ENCODE data around the gene SKA2. TPM values are rescaled to one million over a fixed set of nuclear protein-coding genes. Genes with fewer than 3 reads are reported as not detected.
"Not testable (repeated sequence)": the region's sequence is repeated elsewhere in the genome, so short reads cannot be mapped to it uniquely, and the experiment has no call there.

Gene SKA2
- total RNA-seq, 2 experiments from 2014 or later, result 79.5 to 112 TPM

GRCh38 chr17:59097876-59098275, 57.1 kb downstream of the SKA2 start:
- no peak for DNase-seq
- CTCF ChIA-PET, result no interaction called here
- H3K9me3 Mint-ChIP-seq (ENCODE audit: low read depth), result peaks cover 3% of the 10 kb centered on the region

GRCh38 chr17:59094861-59095530, 60.0 kb downstream of the SKA2 start:
- no peak for ATAC-seq
- intact Hi-C loops (cut with DNase I, micrococcal nuclease), result no loop called here
- H3K4me1 Mint-ChIP-seq, result peaks cover 14% of the 10 kb centered on the region
- no peaks in the 10 kb centered on the region for H3K27me3 Mint-ChIP-seq
- peaks cover 3% of the 10 kb centered on the region for H3K9me3 Mint-ChIP-seq (ENCODE audit: low read depth)
- no peak for DNase-seq
- ChIA-PET CTCF (interaction anchor here (0.7 to 0.8 kb wide), 2 partner anchors 18 to 398 kb away, joined by 3 read pairs; no protein-coding TSS in a partner anchor), POLR2A (interaction anchor here (0.7 kb wide), 1 partner anchor 60 kb away, joined by 3 read pairs; the partner anchor contains the start of gene SKA2)
- H3K4me3 Mint-ChIP-seq, result no peak overlapping the region
- peaks cover 20% of the 10 kb centered on the region for H3K36me3 Mint-ChIP-seq (ENCODE audit: low read depth)
- no peak overlapping the region for H3K27ac Mint-ChIP-seq

More at GRCh38 chr17:59097876-59098275, 57.1 kb downstream of the SKA2 start:
- Mint-ChIP-seq H3K4me1 (peaks cover 25% of the 10 kb centered on the region), H3K36me3 (ENCODE audit: low read depth) (peaks cover 34% of the 10 kb centered on the region), H3K27me3 (no peaks in the 10 kb centered on the region), H3K4me3 (no peak overlapping the region), H3K27ac (no peak overlapping the region)
- ATAC-seq, result no peak
- intact Hi-C loops (cut with DNase I, micrococcal nuclease), result no loop called here
- POLR2A ChIA-PET, result no interaction called here

GRCh38 chr17:59093702-59094231, 61.2 kb downstream of the SKA2 start:
- peaks cover 21% of the 10 kb centered on the region for H3K36me3 Mint-ChIP-seq (ENCODE audit: low read depth)
- ATAC-seq (no peak), DNase-seq (no peak)
- no peak overlapping the region for H3K4me3 Mint-ChIP-seq
- H3K4me1 Mint-ChIP-seq, result peaks cover 14% of the 10 kb centered on the region
- H3K27me3 Mint-ChIP-seq, result no peaks in the 10 kb centered on the region
- ChIA-PET CTCF (no interaction called here), POLR2A (no interaction called here)
- peaks cover 3% of the 10 kb centered on the region for H3K9me3 Mint-ChIP-seq (ENCODE audit: low read depth)
- intact Hi-C loops (cut with DNase I, micrococcal nuclease), result no loop called here
- H3K27ac Mint-ChIP-seq, result no peak overlapping the region

GRCh38 chr17:59093145-59093701, 61.8 kb downstream of the SKA2 start:
- no peak overlapping the region for H3K4me3 Mint-ChIP-seq
- ChIA-PET POLR2A (interaction anchor here (1.4 kb wide), 1 partner anchor 14 kb away, joined by 4 read pairs; the partner anchor contains the start of gene TRIM37), CTCF (interaction anchor here (1.1 kb wide), 1 partner anchor 148 kb away, joined by 3 read pairs; no protein-coding TSS in a partner anchor)
- ATAC-seq (no peak), DNase-seq (no peak)
- no peak overlapping the region for H3K27ac Mint-ChIP-seq
- no peaks in the 10 kb centered on the region for H3K27me3 Mint-ChIP-seq
- intact Hi-C loops (cut with DNase I, micrococcal nuclease), result no loop called here
- peaks cover 19% of the 10 kb centered on the region for H3K36me3 Mint-ChIP-seq (ENCODE audit: low read depth)
- H3K4me1 Mint-ChIP-seq, result peaks cover 14% of the 10 kb centered on the region
- H3K9me3 Mint-ChIP-seq (ENCODE audit: low read depth), result peaks cover 3% of the 10 kb centered on the region

GRCh38 chr17:59090593-59090992, 64.4 kb downstream of the SKA2 start:
- peaks cover 14% of the 10 kb centered on the region for H3K36me3 Mint-ChIP-seq (ENCODE audit: low read depth)
- intact Hi-C loops (cut with DNase I, micrococcal nuclease); H3K27me3 Mint-ChIP-seq; POLR2A ChIA-PET; H3K4me1 Mint-ChIP-seq; H3K4me3 Mint-ChIP-seq; H3K27ac Mint-ChIP-seq; DNase-seq; H3K9me3 Mint-ChIP-seq (ENCODE audit: low read depth); ATAC-seq: not testable (repeated sequence)
- CTCF ChIA-PET, result interaction anchor here (0.6 kb wide), 1 partner anchor 76 kb away, joined by 3 read pairs; no protein-coding TSS in a partner anchor

GRCh38 chr17:59084154-59084553, 70.8 kb downstream of the SKA2 start:
- ChIA-PET CTCF (no interaction called here), POLR2A (no interaction called here)
- intact Hi-C loops (cut with DNase I, micrococcal nuclease), result no loop called here
- Mint-ChIP-seq H3K4me1 (peaks cover 2% of the 10 kb centered on the region), H3K27ac (no peak overlapping the region), H3K4me3 (no peak overlapping the region), H3K9me3 (ENCODE audit: low read depth) (no peaks in the 10 kb centered on the region), H3K36me3 (ENCODE audit: low read depth) (peaks cover 36% of the 10 kb centered on the region), H3K27me3 (no peaks in the 10 kb centered on the region)
- DNase-seq (no peak), ATAC-seq (no peak)

- POLR2A ChIA-PET, result no interaction called here
- peaks cover 37% of the 10 kb centered on the region for H3K36me3 Mint-ChIP-seq (ENCODE audit: low read depth)
- DNase-seq, result no peak
- CTCF ChIA-PET, result no interaction called here
- no peaks in the 10 kb centered on the region for H3K9me3 Mint-ChIP-seq (ENCODE audit: low read depth)
- ATAC-seq, result no peak
- no peak overlapping the region for H3K4me3 Mint-ChIP-seq
- H3K27ac Mint-ChIP-seq, result no peak overlapping the region
- no peaks in the 10 kb centered on the region for H3K4me1 Mint-ChIP-seq
- H3K27me3 Mint-ChIP-seq, result no peaks in the 10 kb centered on the region
- intact Hi-C loops (cut with DNase I, micrococcal nuclease), result no loop called here
These were observed 80.5 kb downstream of the SKA2 start for GRCh38 chr17:59074494-59074893.

GRCh38 chr17:59073972-59074371, 81.0 kb downstream of the SKA2 start:
- Mint-ChIP-seq H3K36me3 (ENCODE audit: low read depth) (peaks cover 34% of the 10 kb centered on the region), H3K4me1 (no peaks in the 10 kb centered on the region), H3K27me3 (no peaks in the 10 kb centered on the region), H3K4me3 (no peak overlapping the region), H3K27ac (no peak overlapping the region), H3K9me3 (ENCODE audit: low read depth) (no peaks in the 10 kb centered on the region)
- intact Hi-C loops (cut with DNase I, micrococcal nuclease), result no loop called here
- POLR2A ChIA-PET, result no interaction called here
- CTCF ChIA-PET, result no interaction called here
- DNase-seq (no peak), ATAC-seq (no peak)

- H3K36me3 Mint-ChIP-seq (ENCODE audit: low read depth), result peaks cover 39% of the 10 kb centered on the region
- H3K4me3 Mint-ChIP-seq, result no peak overlapping the region
- ATAC-seq, result no peak
- no peaks in the 10 kb centered on the region for H3K9me3 Mint-ChIP-seq (ENCODE audit: low read depth)
- DNase-seq, result no peak
- no peaks in the 10 kb centered on the region for H3K4me1 Mint-ChIP-seq
- H3K27ac Mint-ChIP-seq, result no peak overlapping the region
- intact Hi-C loops (cut with DNase I, micrococcal nuclease), result no loop called here
- POLR2A ChIA-PET, result no interaction called here
- CTCF ChIA-PET, result interaction anchor here (0.6 to 1.3 kb wide), 4 partner anchors 9 to 194 kb away, joined by 3 to 4 read pairs (median 3); partner anchors contain the start of gene TRIM37
- no peaks in the 10 kb centered on the region for H3K27me3 Mint-ChIP-seq
These were observed 85.1 kb downstream of the SKA2 start for GRCh38 chr17:59069856-59070255.

- DNase-seq (no peak), ATAC-seq (no peak)
- Mint-ChIP-seq H3K27ac (no peak overlapping the region), H3K36me3 (ENCODE audit: low read depth) (peaks cover 39% of the 10 kb centered on the region), H3K9me3 (ENCODE audit: low read depth) (no peaks in the 10 kb centered on the region), H3K4me3 (no peak overlapping the region), H3K4me1 (no peaks in the 10 kb centered on the region), H3K27me3 (no peaks in the 10 kb centered on the region)
- POLR2A ChIA-PET, result no interaction called here
- CTCF ChIA-PET, result interaction anchor here (0.7 kb wide), 1 partner anchor 17 kb away, joined by 4 read pairs; no protein-coding TSS in a partner anchor
- intact Hi-C loops (cut with DNase I, micrococcal nuclease), result no loop called here
These were observed 87.2 kb downstream of the SKA2 start for GRCh38 chr17:59067756-59068155.

GRCh38 chr17:59067340-59067739, 87.6 kb downstream of the SKA2 start:
- Mint-ChIP-seq H3K27ac (no peak overlapping the region), H3K4me3 (no peak overlapping the region), H3K27me3 (no peaks in the 10 kb centered on the region), H3K4me1 (no peaks in the 10 kb centered on the region), H3K9me3 (ENCODE audit: low read depth) (no peaks in the 10 kb centered on the region), H3K36me3 (ENCODE audit: low read depth) (peaks cover 42% of the 10 kb centered on the region)
- intact Hi-C loops (cut with DNase I, micrococcal nuclease), result no loop called here
- ATAC-seq (no peak), DNase-seq (no peak)
- POLR2A ChIA-PET, result no interaction called here
- CTCF ChIA-PET, result interaction anchor here (0.6 to 0.7 kb wide), 2 partner anchors 16 to 36 kb away, joined by 3 to 4 read pairs; no protein-coding TSS in a partner anchor

GRCh38 chr17:59062509-59062908, 92.5 kb downstream of the SKA2 start:
- Mint-ChIP-seq H3K4me1 (no peaks in the 10 kb centered on the region), H3K27me3 (no peaks in the 10 kb centered on the region), H3K9me3 (ENCODE audit: low read depth) (no peaks in the 10 kb centered on the region), H3K4me3 (no peak overlapping the region), H3K36me3 (ENCODE audit: low read depth) (peaks cover 38% of the 10 kb centered on the region), H3K27ac (no peak overlapping the region)
- intact Hi-C loops (cut with DNase I, micrococcal nuclease), result no loop called here
- ATAC-seq (no peak), DNase-seq (no peak)
- ChIA-PET CTCF (no interaction called here), POLR2A (interaction anchor here (0.6 kb wide), 1 partner anchor 435 kb away, joined by 7 read pairs; no protein-coding TSS in a partner anchor)
